GM19193 (cell line): Measurements from ENCODE around the gene TMEM178B.

ENCODE experiments used
- POLR2A ChIP-seq: IDR thresholded peaks from 4 replicates; pipeline ENCODE4 v1.6.1; 2011; ENCODE audit not compliant: insufficient read depth, insufficient read length; ENCODE audit errors: extremely low read depth

The TMEM178B gene

DNA sequence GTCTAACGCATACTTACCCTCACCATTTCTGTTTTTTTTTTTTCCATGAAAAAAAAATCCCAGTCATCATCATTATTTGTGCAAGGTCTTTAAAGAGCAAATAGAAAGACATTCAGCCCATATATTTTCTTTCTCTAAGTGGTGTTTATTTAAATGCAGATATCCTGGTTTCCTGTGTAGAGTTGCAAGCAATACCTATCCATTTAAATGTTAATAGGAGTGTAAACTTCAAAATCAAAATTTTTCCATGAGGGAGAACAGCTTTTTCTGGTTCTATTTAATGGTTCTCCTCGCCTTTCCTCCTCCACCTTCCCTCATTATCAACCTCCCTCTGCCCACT lies 357.2 kb downstream of the TMEM178B start:
- TF ChIP-seq POLR2A = no peak

DNA sequence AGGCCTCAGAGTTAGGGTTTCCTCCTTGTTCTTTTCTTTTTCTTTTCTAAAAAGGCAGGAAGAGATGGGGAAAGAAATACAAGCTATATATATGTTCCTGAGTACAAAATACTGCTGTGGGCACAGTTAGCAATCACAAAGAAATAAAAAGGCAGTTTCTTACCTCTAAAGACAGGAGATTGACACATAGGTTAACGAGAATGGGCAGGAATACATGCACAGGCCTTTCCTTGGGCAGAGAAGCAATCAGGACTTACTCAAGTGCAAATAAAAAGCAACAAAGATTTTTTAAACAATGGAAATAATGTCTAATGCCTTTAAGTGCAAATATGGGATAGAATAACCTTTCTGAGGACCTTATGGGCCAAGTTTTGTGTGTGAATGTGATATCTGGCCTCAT lies 357.8 kb downstream of the TMEM178B start:
- TF ChIP-seq POLR2A = no peak

- TF ChIP-seq POLR2A = no peak
Observed at GRCh38 chr7:141433698-141434097, 359.8 kb downstream of the TMEM178B start.

GRCh38 chr7:141436139-141436538 lies 362.3 kb downstream of the TMEM178B start:
- no peak for TF ChIP-seq POLR2A

DNA sequence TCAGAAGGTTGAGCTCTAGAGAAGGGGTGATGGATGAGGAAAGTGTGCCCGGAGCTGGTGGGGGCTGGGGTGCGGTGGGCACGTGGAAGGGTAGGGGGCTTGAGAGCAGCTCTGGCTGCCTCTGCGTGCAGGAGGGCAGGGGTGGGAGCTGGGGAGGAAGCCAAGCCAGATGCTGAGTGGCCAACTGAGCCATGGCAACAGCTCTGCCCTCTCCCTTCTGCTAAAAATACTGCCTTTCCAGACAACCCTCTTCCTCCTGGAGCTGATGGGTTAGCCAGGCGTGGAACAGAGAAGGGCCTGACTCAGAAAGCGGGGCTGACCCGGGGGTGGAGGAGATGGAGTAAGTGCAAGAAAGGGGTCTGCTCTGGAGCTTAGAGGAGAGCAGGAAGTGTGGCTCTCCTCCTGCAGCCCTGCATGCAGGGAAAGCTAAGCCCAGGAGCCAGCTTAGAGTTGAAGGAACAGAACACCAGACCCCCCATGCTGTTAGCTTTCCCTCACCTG lies 362.8 kb downstream of the TMEM178B start:
- TF ChIP-seq POLR2A = no peak

DNA sequence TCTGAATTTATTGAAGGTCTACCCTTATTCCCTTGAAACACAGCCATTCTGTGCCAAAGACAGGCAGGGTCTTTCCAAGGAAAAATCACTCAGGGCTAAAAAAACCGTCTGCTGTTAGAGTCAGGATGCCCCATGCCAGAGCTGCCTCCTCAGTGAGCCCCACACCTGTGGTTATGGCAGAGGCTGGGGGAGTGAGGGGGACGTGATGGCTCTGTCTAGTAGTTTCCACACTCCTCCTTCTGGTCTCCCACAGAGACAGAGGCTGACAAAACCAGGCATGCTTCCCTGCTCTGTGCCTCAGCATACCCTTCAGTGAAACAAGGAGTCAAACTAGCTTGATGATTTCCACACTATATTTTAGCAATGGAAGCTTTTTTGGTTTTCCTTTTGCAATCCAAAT lies 365.3 kb downstream of the TMEM178B start:
- TF ChIP-seq POLR2A = no peak

- no peak for TF ChIP-seq POLR2A
Observed at GRCh38 chr7:141439776-141440175, 365.9 kb downstream of the TMEM178B start.

DNA sequence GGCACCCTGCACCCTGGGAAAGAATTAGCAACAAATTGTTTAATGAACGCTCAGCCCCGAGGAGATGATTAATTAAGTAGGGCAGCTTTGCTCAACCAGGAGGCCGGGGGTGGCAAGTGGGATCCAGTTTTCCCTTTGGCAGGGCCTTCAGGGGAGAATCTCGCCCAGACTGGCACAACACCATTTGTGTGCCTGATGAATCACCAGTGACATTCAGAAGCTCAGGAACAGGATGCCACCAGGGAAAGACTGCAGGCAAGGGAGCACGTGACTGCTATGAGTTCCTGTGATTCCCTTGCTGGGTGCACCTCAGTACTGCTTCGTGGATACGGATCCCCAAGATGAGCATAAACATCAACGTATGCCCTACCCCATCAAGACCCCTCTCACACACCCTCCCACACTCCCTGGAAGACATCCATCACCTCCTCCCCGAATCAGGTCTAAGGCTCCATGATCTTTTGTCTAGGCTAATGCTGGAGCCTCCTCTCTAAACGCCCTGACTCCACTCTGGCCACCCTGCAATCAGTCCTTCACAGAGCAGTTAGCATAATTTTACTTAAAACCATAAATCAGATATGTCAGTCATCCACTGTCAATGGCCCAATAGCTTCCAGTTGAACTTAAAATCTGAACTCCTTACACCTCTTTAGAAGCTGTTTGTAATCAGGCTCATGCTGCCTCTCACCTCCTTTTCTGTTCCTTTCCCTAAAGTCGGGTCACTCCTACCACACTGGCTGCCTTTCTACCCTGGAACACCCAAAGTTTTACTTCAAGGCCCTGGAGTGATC lies 368.2 kb downstream of the TMEM178B start:
- no peak for TF ChIP-seq POLR2A

- no peak for TF ChIP-seq POLR2A
Observed at GRCh38 chr7:141442781-141443180, 368.9 kb downstream of the TMEM178B start.

GRCh38 chr7:141444961-141445360 lies 371.1 kb downstream of the TMEM178B start:
- no peak for TF ChIP-seq POLR2A

DNA sequence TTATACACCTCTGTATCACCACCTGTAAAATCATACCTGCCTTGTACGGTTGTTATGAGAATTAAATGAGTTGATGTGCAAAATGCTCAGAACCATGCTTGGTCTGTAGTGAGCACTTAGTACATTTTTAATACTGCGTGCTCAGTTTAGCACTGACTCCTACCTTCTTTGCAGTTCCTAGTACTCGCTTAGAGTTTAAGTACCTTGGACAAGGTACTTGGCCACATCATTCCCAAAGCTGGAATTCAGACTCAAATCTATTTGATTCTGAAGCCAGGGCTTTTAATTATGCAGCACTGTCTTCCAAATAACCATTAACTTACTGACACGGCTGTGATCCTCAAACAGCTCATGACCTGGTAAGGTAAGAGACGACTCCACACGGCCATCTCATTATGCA lies 377.4 kb downstream of the TMEM178B start:
- TF ChIP-seq POLR2A = no peak

- TF ChIP-seq POLR2A = no peak
Observed at GRCh38 chr7:141452911-141453310, 379.0 kb downstream of the TMEM178B start.

DNA sequence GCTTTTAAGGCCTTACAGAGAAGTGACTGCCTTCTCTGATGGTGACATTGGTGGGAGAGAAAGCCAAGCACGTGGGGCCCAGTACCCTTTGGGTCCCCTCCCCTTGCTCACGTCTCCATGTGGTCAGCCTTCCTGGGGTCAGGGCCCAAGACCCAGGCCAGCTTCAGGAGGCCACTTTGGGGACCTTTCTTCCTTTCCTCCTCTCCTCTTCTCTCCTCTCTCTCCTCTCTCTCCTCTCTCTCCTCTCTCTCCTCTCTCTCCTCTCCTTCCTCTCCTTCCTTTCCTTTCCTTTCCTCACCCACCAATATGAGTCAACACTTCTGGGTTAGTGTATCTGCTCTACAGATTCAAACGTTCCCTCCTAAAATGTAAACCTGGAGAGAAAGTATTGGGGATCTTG lies 380.5 kb downstream of the TMEM178B start:
- TF ChIP-seq POLR2A = no peak

GRCh38 chr7:141455723-141456122 lies 381.9 kb downstream of the TMEM178B start:
- TF ChIP-seq POLR2A = no peak

DNA sequence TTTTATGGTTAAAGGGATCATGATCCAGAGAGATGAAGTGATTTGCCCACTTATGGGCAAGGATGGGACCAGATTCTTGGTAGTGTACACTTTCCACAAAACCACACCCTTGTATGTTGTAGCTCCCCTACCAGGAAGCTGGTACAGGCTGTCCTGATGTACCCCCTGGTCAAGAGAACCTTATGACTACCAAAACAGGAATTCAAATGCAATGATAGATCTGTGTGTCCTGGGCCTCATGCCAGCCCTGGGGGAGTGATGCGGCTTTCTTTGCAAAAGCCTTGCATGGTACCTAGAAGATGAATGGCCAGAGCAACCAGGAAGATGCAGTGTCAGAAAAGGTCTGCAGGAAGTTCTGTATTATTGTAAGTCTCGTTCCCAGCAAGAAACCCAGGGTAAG lies 382.4 kb downstream of the TMEM178B start:
- TF ChIP-seq POLR2A = no peak

DNA sequence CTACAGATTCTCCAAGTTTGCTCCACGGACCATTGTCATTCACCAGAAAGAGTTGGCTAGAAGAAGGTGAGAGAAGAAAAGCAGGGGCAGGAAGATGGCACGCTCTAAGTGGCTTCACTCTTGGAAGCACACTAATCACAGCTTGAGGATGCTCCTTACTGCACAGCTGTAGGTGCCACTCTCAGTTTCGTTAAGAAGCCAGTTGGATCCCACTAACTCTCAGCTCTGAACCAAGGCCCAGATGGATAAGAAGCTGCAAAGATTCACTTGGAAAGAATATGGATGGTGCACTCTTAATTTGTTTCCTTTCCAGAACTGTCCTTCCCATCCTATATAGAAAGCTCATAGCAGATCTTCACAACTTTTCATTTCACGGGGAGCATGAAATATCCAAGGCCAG lies 382.8 kb downstream of the TMEM178B start:
- TF ChIP-seq POLR2A = no peak
